WTC11 (cell line): Measurements from ENCODE around the gene CEBPE. TPM values are rescaled to one million over a fixed set of nuclear protein-coding genes. Genes with fewer than 3 reads are reported as not detected.

Source experiments
- ATAC-seq: fragments of 200-7000 bp; cut with Tn5 transposase; 2 replicates; pipeline ENCODE4 v1.10.0; 2021; ENCODE audit warnings: mild to moderate bottlenecking, moderate library complexity
- CTCF ChIA-PET: fragments of 300-600 bp; sonication (Branson Sonifier 250); formaldehyde crosslinking; loops from one replicate; lab custom pipeline; 2021; ENCODE audit warnings: antibody characterized with exemption; lab: Charles Lee
- POLR2A ChIA-PET: fragments of 350-600 bp; sonication (Branson Sonifier 250); formaldehyde crosslinking; loops from one replicate; lab custom pipeline; 2021; ENCODE audit warnings: antibody characterized with exemption; lab: Charles Lee
- DNase-seq: peaks from one replicate; pipeline ENCODE4 v3.0.0; 2021; ENCODE audit warnings: low spot score
- H3K27ac Mint-ChIP-seq: 2 replicates; pipeline ENCODE4 v1.8.0; 2021; ENCODE audit warnings: mixed read lengths
- H3K27me3 Mint-ChIP-seq: 2 replicates; pipeline ENCODE4 v1.8.0; 2021; ENCODE audit warnings: low read depth, mild to moderate bottlenecking, moderate library complexity, mixed read lengths
- H3K36me3 Mint-ChIP-seq: 2 replicates; pipeline ENCODE4 v1.8.0; 2021; ENCODE audit warnings: mixed read lengths
- H3K4me1 Mint-ChIP-seq: 2 replicates; pipeline ENCODE4 v1.8.0; 2022; ENCODE audit warnings: mixed read lengths
- H3K4me3 Mint-ChIP-seq: 2 replicates; pipeline ENCODE4 v1.8.0; 2021; ENCODE audit warnings: mild to moderate bottlenecking, moderate library complexity, mixed read lengths
- H3K9me3 Mint-ChIP-seq: 2 replicates; pipeline ENCODE4 v1.8.0; 2021; ENCODE audit warnings: mixed read lengths
- E2F1 ChIP-seq: sonication (generic); formaldehyde crosslinking; IDR thresholded peaks from 2 replicates; pipeline ENCODE4 v1.8.0; 2022; ENCODE audit warnings: mild to moderate bottlenecking, missing genetic modification reagents
- ELF4 ChIP-seq: sonication (generic); formaldehyde crosslinking; IDR thresholded peaks from 2 replicates; pipeline ENCODE4 v1.8.1; 2022; ENCODE audit warnings: low read depth, mild to moderate bottlenecking, moderate library complexity, missing genetic modification reagents
- ETV6 ChIP-seq: sonication (generic); formaldehyde crosslinking; IDR thresholded peaks from 2 replicates; pipeline ENCODE4 v1.8.1; 2022; ENCODE audit warnings: mild to moderate bottlenecking, missing genetic modification reagents
- FOXJ3 ChIP-seq: sonication (generic); formaldehyde crosslinking; IDR thresholded peaks from 2 replicates; pipeline ENCODE4 v1.9.0; 2021; ENCODE audit warnings: missing genetic modification reagents, mild to moderate bottlenecking, borderline replicate concordance
- FOXK1 ChIP-seq: sonication (generic); formaldehyde crosslinking; IDR thresholded peaks from 2 replicates; pipeline ENCODE4 v1.8.0; 2022; ENCODE audit warnings: mild to moderate bottlenecking, moderate library complexity, missing genetic modification reagents
- GABPB1 ChIP-seq: sonication (generic); formaldehyde crosslinking; IDR thresholded peaks from 2 replicates; pipeline ENCODE4 v1.8.1; 2023; ENCODE audit warnings: mild to moderate bottlenecking, missing genetic modification reagents
- GTF2I ChIP-seq: fragments of 250-450 bp; sonication (Bioruptor Pico); conservative IDR thresholded peaks from 2 replicates; pipeline ENCODE4 v1.4.0; 2021; ENCODE audit warnings: mild to moderate bottlenecking
- HMGXB4 ChIP-seq: sonication (generic); formaldehyde crosslinking; IDR thresholded peaks from 2 replicates; pipeline ENCODE4 v1.8.1; 2023; ENCODE audit warnings: mild to moderate bottlenecking, moderate library complexity, missing genetic modification reagents
- NFATC4 ChIP-seq: fragments of 250-450 bp; sonication (Bioruptor Pico); IDR thresholded peaks from 2 replicates; pipeline ENCODE4 v1.9.0; 2021; ENCODE audit warnings: mild to moderate bottlenecking
- NR1H2 ChIP-seq: sonication (generic); formaldehyde crosslinking; IDR thresholded peaks from 2 replicates; pipeline ENCODE4 v1.9.0; 2021; ENCODE audit warnings: mild to moderate bottlenecking, moderate library complexity, missing genetic modification reagents
- OVOL2 ChIP-seq: fragments of 250-450 bp; sonication (Bioruptor Pico); IDR thresholded peaks from 2 replicates; pipeline ENCODE4 v1.9.0; 2021; ENCODE audit warnings: mild to moderate bottlenecking, borderline replicate concordance
- PRDM15 ChIP-seq: sonication (generic); formaldehyde crosslinking; IDR thresholded peaks from 2 replicates; pipeline ENCODE4 v1.8.0; 2022; ENCODE audit warnings: missing genetic modification reagents
- SMAD4 ChIP-seq: sonication (generic); formaldehyde crosslinking; IDR thresholded peaks from 2 replicates; pipeline ENCODE4 v1.8.0; 2022; ENCODE audit warnings: mild to moderate bottlenecking, missing genetic modification reagents
- SP1 ChIP-seq: sonication (generic); formaldehyde crosslinking; conservative IDR thresholded peaks from 2 replicates; pipeline ENCODE4 v1.8.1; 2022; ENCODE audit warnings: missing genetic modification reagents
- TP53 ChIP-seq: sonication (generic); formaldehyde crosslinking; IDR thresholded peaks from 2 replicates; pipeline ENCODE4 v1.8.1; 2023; ENCODE audit warnings: mild to moderate bottlenecking, missing genetic modification reagents
- USF2 ChIP-seq: sonication (generic); formaldehyde crosslinking; IDR thresholded peaks from 2 replicates; pipeline ENCODE4 v1.8.1; 2023; ENCODE audit warnings: mild to moderate bottlenecking, missing genetic modification reagents, moderate library complexity
- ZMAT4 ChIP-seq: fragments of 250-450 bp; sonication (Bioruptor Pico); IDR thresholded peaks from 2 replicates; pipeline ENCODE4 v1.9.0; 2021; ENCODE audit warnings: mild to moderate bottlenecking
- ZNF121 ChIP-seq: sonication (generic); formaldehyde crosslinking; IDR thresholded peaks from 2 replicates; pipeline ENCODE4 v1.8.0; 2023; ENCODE audit warnings: missing genetic modification reagents
- total RNA-seq: library from RNA; stranded (reverse); gene quantifications from 3 replicates; pipeline ENCODE4 v1.2.3, GENCODE V29; 2021
- TF ChIP-seq, protein P1 (sequence below): sonication (generic); formaldehyde crosslinking; IDR thresholded peaks from 2 replicates; pipeline ENCODE4 v1.8.0; 2023; ENCODE audit warnings: missing genetic modification reagents
- TF ChIP-seq, protein P2 (sequence below): fragments of 250-450 bp; sonication (Bioruptor Pico); IDR thresholded peaks from 2 replicates; pipeline ENCODE4 v1.8.0; 2021; ENCODE audit warnings: mild to moderate bottlenecking

Gene CEBPE
- total RNA-seq, 1 experiment from 2014 or later: not detected

DNA sequence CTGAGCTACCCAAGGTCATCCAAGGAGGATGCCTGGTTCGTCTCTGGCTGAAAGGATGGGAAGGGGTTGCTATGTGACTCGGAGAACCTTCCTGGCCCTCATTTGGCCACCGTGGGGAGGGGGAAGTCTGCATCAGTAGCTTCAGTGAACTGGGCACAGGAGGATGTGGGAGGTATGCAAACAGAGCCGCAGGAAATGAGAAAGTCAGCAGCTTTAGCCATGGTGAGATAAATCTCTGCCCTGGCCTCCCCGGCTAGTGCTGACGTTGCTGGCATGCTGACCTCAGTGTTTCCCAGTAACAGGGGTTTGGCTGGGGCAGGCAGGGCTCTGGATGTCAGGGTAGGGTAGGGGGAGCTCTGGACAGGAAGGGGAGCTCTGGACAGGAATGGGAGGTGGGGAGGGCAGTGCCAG is 2.3 kb upstream of the CEBPE start (continued):
- no peak for TF ChIP-seq HMGXB4 (CRISPR knock-in tag)
- no peak for TF ChIP-seq GABPB1
- TF ChIP-seq USF2 (CRISPR knock-in tag): no peak
- TF ChIP-seq, protein P1, sequence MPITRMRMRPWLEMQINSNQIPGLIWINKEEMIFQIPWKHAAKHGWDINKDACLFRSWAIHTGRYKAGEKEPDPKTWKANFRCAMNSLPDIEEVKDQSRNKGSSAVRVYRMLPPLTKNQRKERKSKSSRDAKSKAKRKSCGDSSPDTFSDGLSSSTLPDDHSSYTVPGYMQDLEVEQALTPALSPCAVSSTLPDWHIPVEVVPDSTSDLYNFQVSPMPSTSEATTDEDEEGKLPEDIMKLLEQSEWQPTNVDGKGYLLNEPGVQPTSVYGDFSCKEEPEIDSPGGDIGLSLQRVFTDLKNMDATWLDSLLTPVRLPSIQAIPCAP (CRISPR knock-in tag): no peak
- no peak for TF ChIP-seq SP1 (CRISPR knock-in tag)
- TF ChIP-seq FOXK1 (CRISPR knock-in tag): no peak
- no peak for TF ChIP-seq PRDM15
- TF ChIP-seq TP53 (CRISPR knock-in tag): no peak

GRCh38 chr14:23120541-23121251 is 1.6 kb upstream of the CEBPE start:
- peak overlapping the region; percentile 30; the same call in 1 of the 2 replicates for H3K27ac Mint-ChIP-seq
- DNase-seq (peak; percentile 94), ATAC-seq (peak; percentile 79)
- POLR2A ChIA-PET: interaction anchor here (0.6 to 1.4 kb wide), 7 partner anchors 26 to 182 kb away, joined by 3 to 8 read pairs (median 4); partner anchors contain the start of genes ACIN1, C14orf119 and PPP1R3E
- CTCF ChIA-PET: interaction anchor here (0.6 to 8.4 kb wide), 95 partner anchors 9 to 582 kb away, joined by 3 to 372 read pairs (median 6); partner anchors contain the start of genes ACIN1, BCL2L2, C14orf119 and CIROP
- peaks cover 61% of the 10 kb centered on the region for H3K4me1 Mint-ChIP-seq
- H3K27me3 Mint-ChIP-seq: peaks cover 4% of the 10 kb centered on the region; the same call in 1 of the 2 replicates
- no peaks in the 10 kb centered on the region for H3K9me3 Mint-ChIP-seq
- H3K36me3 Mint-ChIP-seq: no peaks in the 10 kb centered on the region
- no peak overlapping the region for H3K4me3 Mint-ChIP-seq
- TF ChIP-seq NR1H2 (CRISPR knock-in tag) (no peak), HMGXB4 (CRISPR knock-in tag) (0 out of 2 replicates have a peak, but pooled peaks have one; percentile 60), OVOL2 (CRISPR knock-in tag) (no peak), ZNF121 (CRISPR knock-in tag) (peak; percentile 100), SMAD4 (CRISPR knock-in tag) (no peak), FOXJ3 (CRISPR knock-in tag) (no peak), ELF4 (CRISPR knock-in tag) (no peak), NFATC4 (no peak), GTF2I (CRISPR knock-in tag) (0 out of 2 replicates have a peak, but pooled peaks have one; percentile 34), SP1 (CRISPR knock-in tag) (0 out of 2 replicates have a peak, but pooled peaks have one; percentile 57), ZMAT4 (CRISPR knock-in tag) (no peak), ETV6 (CRISPR knock-in tag) (0 out of 2 replicates have a peak, but pooled peaks have one; percentile 64), E2F1 (CRISPR knock-in tag) (no peak)
- TF ChIP-seq, protein P2, sequence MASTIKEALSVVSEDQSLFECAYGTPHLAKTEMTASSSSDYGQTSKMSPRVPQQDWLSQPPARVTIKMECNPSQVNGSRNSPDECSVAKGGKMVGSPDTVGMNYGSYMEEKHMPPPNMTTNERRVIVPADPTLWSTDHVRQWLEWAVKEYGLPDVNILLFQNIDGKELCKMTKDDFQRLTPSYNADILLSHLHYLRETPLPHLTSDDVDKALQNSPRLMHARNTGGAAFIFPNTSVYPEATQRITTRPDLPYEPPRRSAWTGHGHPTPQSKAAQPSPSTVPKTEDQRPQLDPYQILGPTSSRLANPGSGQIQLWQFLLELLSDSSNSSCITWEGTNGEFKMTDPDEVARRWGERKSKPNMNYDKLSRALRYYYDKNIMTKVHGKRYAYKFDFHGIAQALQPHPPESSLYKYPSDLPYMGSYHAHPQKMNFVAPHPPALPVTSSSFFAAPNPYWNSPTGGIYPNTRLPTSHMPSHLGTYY: no peak
- TF ChIP-seq, protein P1 (CRISPR knock-in tag): no peak
